SJCRH30 (cell line): ENCODE data around the gene ANKRD13B. TPM values are rescaled to one million over a fixed set of nuclear protein-coding genes. Genes with fewer than 3 reads are reported as not detected.
"Not testable (repeated sequence)": the region's sequence is repeated elsewhere in the genome, so short reads cannot be mapped to it uniquely, and the experiment has no call there.

Experiments used
- DNase-seq, 2 experiments: peaks; one replicate each; pipeline ENCODE4 v3.0.0-alpha.2; 2015 to 2020
- H3K27ac ChIP-seq: fragments of 250-450 bp; sonication (Bioruptor Pico); 2 replicates; pipeline ENCODE4 v1.5.1; 2020; ENCODE audit warnings: mild to moderate bottlenecking, moderate library complexity
- H3K27me3 ChIP-seq: fragments of 250-450 bp; sonication (Bioruptor Pico); 2 replicates; pipeline ENCODE4 v1.5.1; 2020; ENCODE audit warnings: mild to moderate bottlenecking, moderate library complexity
- H3K36me3 ChIP-seq: fragments of 250-450 bp; sonication (Bioruptor Pico); 2 replicates; pipeline ENCODE4 v1.5.1; 2020; ENCODE audit warnings: mild to moderate bottlenecking, moderate library complexity
- H3K4me1 ChIP-seq: fragments of 250-450 bp; sonication (Bioruptor Pico); 2 replicates; pipeline ENCODE4 v1.5.1; 2020; ENCODE audit warnings: mild to moderate bottlenecking, moderate library complexity
- H3K4me3 ChIP-seq: fragments of 250-450 bp; sonication (Bioruptor Pico); 2 replicates; pipeline ENCODE4 v1.5.1; 2020; ENCODE audit warnings: mild to moderate bottlenecking, moderate library complexity
- H3K9me3 ChIP-seq: fragments of 250-450 bp; sonication (Bioruptor Pico); replicated peaks from 2 replicates; pipeline ENCODE4 v1.5.1; 2020; ENCODE audit warnings: mild to moderate bottlenecking, moderate library complexity
- total RNA-seq: library from RNA; depleted of rRNA; stranded (reverse); fragments of >200 nt; shearing (Covaris generic); gene quantifications from 2 replicates; pipeline ENCODE4 v1.2.3, GENCODE V29; 2014

The ANKRD13B gene
- total RNA-seq, 1 experiment from 2014 or later, result 19.2 TPM

DNA sequence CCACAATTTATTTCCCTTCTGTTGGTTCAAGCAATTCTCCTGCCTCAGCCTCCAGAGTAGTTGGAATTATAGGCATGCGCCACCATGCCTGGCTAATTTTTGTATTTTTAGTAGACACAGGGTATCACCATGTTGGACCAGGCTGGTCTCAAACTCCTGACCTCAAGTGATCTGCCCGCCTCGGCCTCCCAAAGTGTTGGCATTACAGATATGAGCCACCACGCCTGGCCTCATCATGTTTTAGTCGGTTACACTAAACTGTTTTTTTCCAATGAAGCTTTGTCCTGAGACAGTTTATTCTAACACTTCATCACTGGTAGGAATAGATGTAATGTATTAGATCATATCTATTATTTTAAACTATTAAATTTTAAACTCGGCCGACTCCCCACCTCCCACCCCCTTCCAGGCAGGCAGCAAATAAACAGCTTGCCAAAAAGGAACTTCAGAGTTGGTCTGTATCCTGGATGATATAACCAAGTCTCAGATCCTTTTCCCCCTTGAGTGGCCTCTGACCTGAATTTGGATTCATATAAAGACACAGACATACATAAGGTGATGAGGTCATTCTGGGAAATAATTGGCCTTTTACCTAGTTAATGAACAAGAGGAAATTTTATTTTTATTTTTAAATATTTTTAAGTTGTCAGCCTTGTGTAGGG lies 48.2 kb downstream of the ANKRD13B start:
- Histone ChIP-seq H3K4me1 (peaks cover 43% of the 10 kb centered on the region), H3K27ac (no peak overlapping the region; the same call in 1 of the 2 replicates), H3K4me3 (no peak overlapping the region), H3K27me3 (no peaks in the 10 kb centered on the region), H3K36me3 (peaks cover 8% of the 10 kb centered on the region), H3K9me3 (no peaks in the 10 kb centered on the region)
- no peak for DNase-seq

DNA sequence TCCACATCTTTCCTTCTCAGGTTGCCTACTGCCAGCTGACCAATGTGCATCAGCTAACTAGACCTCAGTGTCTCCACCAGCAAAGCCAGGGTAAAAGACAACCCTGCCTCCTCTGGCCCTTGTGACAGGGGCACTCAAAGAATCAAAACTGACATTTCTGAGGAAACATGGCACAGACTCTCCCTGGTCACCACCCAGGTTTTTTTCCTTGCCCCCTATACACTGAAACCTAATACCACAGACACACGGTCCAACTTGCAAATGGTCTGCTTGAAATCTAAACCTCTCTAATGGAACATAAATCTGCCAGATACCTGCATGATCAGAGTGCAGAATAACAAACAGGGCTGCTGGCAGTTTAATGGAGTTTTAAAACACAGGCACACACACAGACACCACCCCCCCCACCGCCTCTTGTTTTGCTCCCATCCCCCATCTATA lies 49.3 kb downstream of the ANKRD13B start:
- Histone ChIP-seq H3K27ac (no peak overlapping the region), H3K4me1 (peaks cover 43% of the 10 kb centered on the region)
- DNase-seq, result peak in 1 of 2 experiments; percentile 24

DNA sequence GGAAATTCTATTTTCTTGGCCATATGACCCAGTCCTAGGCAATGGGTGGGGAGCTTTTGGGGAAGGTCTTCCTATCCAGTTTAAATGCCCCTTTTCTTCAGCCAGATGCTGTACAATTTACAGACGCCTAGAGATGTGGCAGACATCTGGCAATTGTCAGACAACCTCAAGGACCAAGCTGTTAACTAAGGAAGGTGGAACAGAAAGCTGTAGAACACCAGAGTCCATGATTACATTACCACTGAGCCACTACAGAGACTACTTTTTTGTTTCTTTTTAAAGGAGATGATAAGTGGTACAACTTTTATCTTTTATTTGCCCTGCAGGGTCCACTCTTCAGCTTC lies 50.9 kb downstream of the ANKRD13B start:
- no peak for DNase-seq
- no peak overlapping the region for H3K27ac ChIP-seq
- H3K27me3 ChIP-seq, result no peaks in the 10 kb centered on the region
- H3K36me3 ChIP-seq, result peaks cover 3% of the 10 kb centered on the region; the same call in 1 of the 2 replicates
- peaks cover 42% of the 10 kb centered on the region for H3K4me1 ChIP-seq
- no peak overlapping the region for H3K4me3 ChIP-seq
- H3K9me3 ChIP-seq, result no peaks in the 10 kb centered on the region

More for the DNA sequence above, 49.3 kb downstream of the ANKRD13B start:
- no peaks in the 10 kb centered on the region for H3K27me3 ChIP-seq
- H3K4me3 ChIP-seq, result no peak overlapping the region
- no peaks in the 10 kb centered on the region; the same call in 1 of the 2 replicates for H3K36me3 ChIP-seq
- no peaks in the 10 kb centered on the region for H3K9me3 ChIP-seq

DNA sequence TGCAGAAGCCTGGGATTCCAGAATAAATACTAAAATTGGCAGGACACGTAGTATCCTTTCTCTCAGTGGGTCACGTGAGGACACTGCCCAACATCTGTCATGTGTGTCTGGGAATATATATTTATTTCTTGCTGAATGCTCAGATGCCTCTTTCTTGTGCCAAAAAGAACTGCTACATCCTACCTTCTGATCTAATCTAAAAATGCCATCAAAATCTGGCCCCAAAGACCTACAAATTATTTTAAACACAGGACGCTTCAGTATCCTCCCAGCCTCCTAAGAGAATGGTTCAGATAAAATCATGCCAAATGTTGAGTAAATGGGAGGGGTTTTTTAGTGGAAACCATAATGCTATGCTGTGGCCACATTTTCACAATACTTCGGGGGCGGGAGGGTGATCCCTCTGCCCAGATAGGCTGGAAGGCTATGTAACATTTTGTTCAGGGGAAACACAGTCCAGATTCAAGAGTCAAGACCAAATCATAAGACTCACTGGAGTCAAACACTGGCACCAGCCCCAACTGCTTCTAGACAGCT lies 52.7 kb downstream of the ANKRD13B start:
- Histone ChIP-seq H3K27me3 (no peaks in the 10 kb centered on the region), H3K9me3 (no peaks in the 10 kb centered on the region), H3K4me1 (peaks cover 30% of the 10 kb centered on the region), H3K27ac (peak overlapping the region; percentile 45), H3K4me3 (no peak overlapping the region), H3K36me3 (peaks cover 3% of the 10 kb centered on the region; the same call in 1 of the 2 replicates)
- DNase-seq, result peak in 1 of 2 experiments; percentile 40

DNA sequence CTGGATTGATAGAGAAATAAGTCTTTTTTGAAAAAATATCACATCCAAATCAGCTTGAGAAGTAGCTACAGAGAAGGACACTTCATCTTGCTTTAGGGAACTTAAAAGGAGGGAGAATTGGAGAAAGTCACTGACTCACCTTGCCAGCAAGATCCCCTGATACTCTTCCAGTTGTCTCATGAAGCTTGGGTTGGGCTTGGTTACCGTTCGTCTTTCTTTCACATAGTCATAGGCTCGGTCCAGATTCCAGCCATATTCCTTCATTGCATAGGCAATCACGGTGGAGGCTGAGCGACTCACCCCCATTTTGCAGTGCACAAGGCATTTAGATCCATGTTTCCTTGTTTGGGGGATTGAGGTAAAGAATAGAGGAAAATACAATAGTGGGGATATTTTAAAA lies 55.1 kb downstream of the ANKRD13B start:
- Histone ChIP-seq H3K4me3 (no peak overlapping the region), H3K27ac (no peak overlapping the region), H3K4me1 (peaks cover 15% of the 10 kb centered on the region)

GRCh38 chr17:29649359-29649758 lies 56.4 kb downstream of the ANKRD13B start:
- no peak for DNase-seq

More for the DNA sequence above, 55.1 kb downstream of the ANKRD13B start:
- Histone ChIP-seq H3K9me3 (no peaks in the 10 kb centered on the region), H3K36me3 (peaks cover 3% of the 10 kb centered on the region; the same call in 1 of the 2 replicates), H3K27me3 (no peaks in the 10 kb centered on the region)
- DNase-seq, result no peak

DNA sequence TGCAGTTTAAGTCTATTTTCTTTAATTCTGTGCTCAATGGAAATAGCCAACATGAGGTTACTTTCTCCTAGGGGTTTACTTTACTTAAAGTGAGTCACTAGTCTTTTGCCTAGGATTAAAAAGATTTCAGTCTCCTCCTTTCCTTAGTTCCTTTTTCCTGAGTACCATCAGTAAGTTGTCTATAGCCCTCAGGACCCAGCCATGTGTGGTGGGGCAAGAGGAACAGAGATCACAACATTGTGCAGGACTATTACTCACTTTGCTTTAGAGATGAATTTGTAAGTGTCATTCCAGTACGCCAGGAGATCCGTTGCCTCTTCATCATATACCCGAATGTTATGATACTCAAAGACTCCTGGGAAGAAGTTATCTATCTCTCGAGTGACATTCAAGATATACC lies 57.5 kb downstream of the ANKRD13B start:
- no peak for DNase-seq
- Histone ChIP-seq H3K27me3 (no peaks in the 10 kb centered on the region), H3K9me3 (no peaks in the 10 kb centered on the region), H3K27ac (no peak overlapping the region), H3K36me3 (peaks cover 9% of the 10 kb centered on the region), H3K4me3 (no peak overlapping the region), H3K4me1 (peaks cover 7% of the 10 kb centered on the region)

More at GRCh38 chr17:29649359-29649758, 56.4 kb downstream of the ANKRD13B start:
- Histone ChIP-seq H3K4me3 (no peak overlapping the region), H3K9me3 (no peaks in the 10 kb centered on the region), H3K27me3 (no peaks in the 10 kb centered on the region), H3K36me3 (peaks cover 5% of the 10 kb centered on the region; the same call in 1 of the 2 replicates), H3K4me1 (peaks cover 13% of the 10 kb centered on the region), H3K27ac (no peak overlapping the region)

DNA sequence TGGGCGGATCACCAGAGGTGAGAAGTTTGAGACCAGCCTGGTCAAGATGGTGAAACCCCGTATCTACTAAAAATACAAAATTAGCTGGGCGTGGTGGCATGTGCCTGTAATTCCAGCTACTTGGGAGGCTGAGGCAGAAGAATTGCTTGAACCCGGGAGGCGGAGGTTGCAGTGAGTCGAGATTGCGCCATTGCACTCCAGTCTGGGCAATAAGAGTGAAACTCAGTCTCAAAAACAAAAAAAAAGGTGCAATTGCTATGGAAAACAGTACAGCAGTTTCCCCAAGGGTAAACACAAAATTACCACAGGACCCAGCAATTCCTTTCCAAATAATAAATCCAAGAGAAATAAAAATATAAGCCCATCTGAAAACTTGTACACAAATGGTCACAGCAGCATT lies 59.0 kb downstream of the ANKRD13B start:
- H3K36me3 ChIP-seq, result peaks cover 11% of the 10 kb centered on the region
- not testable (repeated sequence) for H3K27me3 ChIP-seq, H3K9me3 ChIP-seq, DNase-seq, H3K4me1 ChIP-seq, H3K4me3 ChIP-seq, H3K27ac ChIP-seq

GRCh38 chr17:29652976-29653375 lies 60.0 kb downstream of the ANKRD13B start:
- Histone ChIP-seq H3K4me1 (no peaks in the 10 kb centered on the region), H3K27me3 (no peaks in the 10 kb centered on the region), H3K4me3 (no peak overlapping the region), H3K9me3 (no peaks in the 10 kb centered on the region), H3K27ac (no peak overlapping the region), H3K36me3 (peaks cover 11% of the 10 kb centered on the region)
- DNase-seq, result no peak

GRCh38 chr17:29653995-29654714 lies 61.2 kb downstream of the ANKRD13B start:
- H3K27me3 ChIP-seq, result no peaks in the 10 kb centered on the region
- H3K9me3 ChIP-seq, result no peaks in the 10 kb centered on the region
- H3K4me1 ChIP-seq, result no peaks in the 10 kb centered on the region
- H3K27ac ChIP-seq, result no peak overlapping the region
- H3K4me3 ChIP-seq, result no peak overlapping the region
- DNase-seq, result no peak
- H3K36me3 ChIP-seq, result peaks cover 8% of the 10 kb centered on the region

DNA sequence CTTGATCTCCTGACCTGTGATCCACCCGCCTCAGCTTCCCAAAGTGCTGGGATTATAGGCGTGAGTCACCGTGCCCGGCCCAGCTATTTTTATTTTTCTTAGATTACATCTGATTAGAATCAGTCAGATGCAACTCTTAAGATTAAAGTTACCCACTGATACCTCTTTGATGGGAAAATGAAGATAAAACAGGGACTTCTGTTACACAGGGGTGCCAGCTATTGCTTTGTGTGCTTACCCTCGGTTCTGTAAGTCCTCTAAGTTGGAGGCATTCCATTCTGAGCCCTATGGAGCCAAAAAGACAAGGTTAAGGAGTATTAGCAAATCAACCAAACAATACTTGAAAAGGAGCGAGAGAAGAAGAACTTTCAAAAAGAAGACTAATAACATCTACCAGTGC lies 62.4 kb downstream of the ANKRD13B start:
- Histone ChIP-seq H3K27me3 (no peaks in the 10 kb centered on the region), H3K4me1 (no peaks in the 10 kb centered on the region), H3K4me3 (no peak overlapping the region), H3K36me3 (peaks cover 8% of the 10 kb centered on the region), H3K27ac (no peak overlapping the region), H3K9me3 (no peaks in the 10 kb centered on the region)
- no peak for DNase-seq

- Histone ChIP-seq H3K4me3 (no peak overlapping the region), H3K36me3 (peaks cover 16% of the 10 kb centered on the region; the same call in 1 of the 2 replicates), H3K9me3 (no peaks in the 10 kb centered on the region), H3K27ac (no peak overlapping the region), H3K4me1 (no peaks in the 10 kb centered on the region), H3K27me3 (no peaks in the 10 kb centered on the region)
- DNase-seq, result no peak
Measured at GRCh38 chr17:29659155-29659554, 66.2 kb downstream of the ANKRD13B start.

- Histone ChIP-seq H3K27me3 (no peaks in the 10 kb centered on the region), H3K27ac (no peak overlapping the region), H3K36me3 (peaks cover 20% of the 10 kb centered on the region), H3K4me1 (no peaks in the 10 kb centered on the region), H3K4me3 (no peak overlapping the region), H3K9me3 (no peaks in the 10 kb centered on the region)
- DNase-seq, result no peak
Measured at GRCh38 chr17:29661213-29661612, 68.3 kb downstream of the ANKRD13B start.

- Histone ChIP-seq H3K9me3 (no peaks in the 10 kb centered on the region), H3K4me1 (no peaks in the 10 kb centered on the region), H3K27me3 (no peaks in the 10 kb centered on the region), H3K4me3 (no peak overlapping the region), H3K36me3 (peaks cover 34% of the 10 kb centered on the region), H3K27ac (no peak overlapping the region)
- DNase-seq, result peak in 1 of 2 experiments; percentile 32
Measured at GRCh38 chr17:29663155-29663554, 70.2 kb downstream of the ANKRD13B start.
